Suppressor macrophage (primary cell): ENCODE data around the gene SQSTM1.
"Not testable (repeated sequence)": the region's sequence is repeated elsewhere in the genome, so short reads cannot be mapped to it uniquely, and the experiment has no call there.

Source experiments
- DNase-seq, 4 experiments: peaks; one replicate each; pipeline ENCODE4 v3.0.0-alpha.2; 2020 to 2022

The SQSTM1 gene

GRCh38 chr5:179858586-179859427, 38.1 kb downstream of the SQSTM1 start, which contains the start of gene MRNIP:
Gene MRNIP (minus strand): TSS chr5:179858817. CDS start chr5:179858796, 21 bp downstream.
- peak; percentile 95 to 98 (median 97) for DNase-seq

- no peak for DNase-seq
These were observed 39.6 kb downstream of the SQSTM1 start for GRCh38 chr5:179860301-179860700.

GRCh38 chr5:179862296-179862695, 41.6 kb downstream of the SQSTM1 start:
- DNase-seq = no peak

GRCh38 chr5:179862891-179863290, 42.2 kb downstream of the SQSTM1 start:
- DNase-seq = no peak

GRCh38 chr5:179863449-179864085, 42.9 kb downstream of the SQSTM1 start:
- no peak for DNase-seq

- no peak for DNase-seq
These were observed 44.0 kb downstream of the SQSTM1 start for GRCh38 chr5:179864686-179865085.

GRCh38 chr5:179865491-179866240, 45.0 kb downstream of the SQSTM1 start:
- DNase-seq = no peak

GRCh38 chr5:179866241-179867078, 45.8 kb downstream of the SQSTM1 start:
- DNase-seq = peak in 1 of 4 experiments; percentile 17

GRCh38 chr5:179867079-179867465, 46.4 kb downstream of the SQSTM1 start:
- no peak for DNase-seq

GRCh38 chr5:179867476-179867875, 46.8 kb downstream of the SQSTM1 start:
- DNase-seq = no peak

- no peak for DNase-seq
These were observed 47.8 kb downstream of the SQSTM1 start for GRCh38 chr5:179868541-179868940.

- no peak for DNase-seq
These were observed 48.4 kb downstream of the SQSTM1 start for GRCh38 chr5:179869101-179869500.

- no peak for DNase-seq
These were observed 49.1 kb downstream of the SQSTM1 start for GRCh38 chr5:179869641-179870402.

- DNase-seq = peak in 2 of 4 experiments; percentile 38 to 46
These were observed 49.7 kb downstream of the SQSTM1 start for GRCh38 chr5:179870403-179870903.

- no peak for DNase-seq
These were observed 50.2 kb downstream of the SQSTM1 start for GRCh38 chr5:179870952-179871351.

GRCh38 chr5:179871533-179871932, 50.8 kb downstream of the SQSTM1 start:
- not testable (repeated sequence) for DNase-seq

- no peak for DNase-seq
These were observed 51.5 kb downstream of the SQSTM1 start for GRCh38 chr5:179872055-179872827.

- DNase-seq = no peak
These were observed 52.3 kb downstream of the SQSTM1 start for GRCh38 chr5:179872828-179873575.

GRCh38 chr5:179873588-179874110, 52.9 kb downstream of the SQSTM1 start:
- DNase-seq = no peak
